Measurements from ENCODE around the gene ZFP36L2. TPM values are rescaled to one million over a fixed set of nuclear protein-coding genes. Genes with fewer than 3 reads are reported as not detected.

ZFP36L2 gene
- total RNA-seq, 1 donor: 144 TPM

- Histone ChIP-seq H3K27me3 (ENCODE audit: insufficient read depth, low read length) (no peaks in the 10 kb centered on the region), H3K9me3 (ENCODE audit: low read depth, low read length) (no peaks in the 10 kb centered on the region), H3K4me1 (ENCODE audit: insufficient read depth, low read length) (peaks cover 86% of the 10 kb centered on the region), H3K4me3 (ENCODE audit: low read length) (no peak overlapping the region)
Observed at GRCh38 chr2:43230951-43231827, 4.8 kb upstream of the ZFP36L2 start.

DNA sequence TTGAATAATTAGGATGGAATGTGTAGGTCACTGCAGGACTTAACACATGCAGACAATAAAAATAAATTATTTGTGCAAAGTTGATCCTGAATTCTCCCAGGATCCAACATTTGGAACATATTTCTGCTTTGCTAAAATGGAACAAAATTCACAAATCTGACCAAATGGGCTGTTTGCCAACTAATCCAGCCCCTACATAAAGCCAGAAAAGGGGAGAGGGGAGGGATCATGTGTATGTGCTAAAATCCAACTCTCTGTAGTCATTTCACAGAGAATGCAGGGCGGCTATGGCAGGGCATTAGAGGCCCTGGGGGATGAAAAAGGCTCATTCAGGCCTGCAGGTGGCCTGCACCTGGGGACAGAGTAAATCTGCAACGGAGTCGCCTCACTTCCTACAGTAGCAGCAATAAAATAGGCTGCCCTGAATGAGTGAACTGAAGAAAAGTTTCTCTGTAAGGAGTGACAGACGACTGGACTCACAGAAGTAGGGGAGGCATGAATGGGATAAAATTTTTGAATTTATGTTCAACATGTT is 4.0 kb upstream of the ZFP36L2 start:
- no peak overlapping the region for H3K4me3 ChIP-seq (ENCODE audit: low read length)
- H3K4me1 ChIP-seq (ENCODE audit: insufficient read depth, low read length): peaks cover 78% of the 10 kb centered on the region
- no peaks in the 10 kb centered on the region for H3K27me3 ChIP-seq (ENCODE audit: insufficient read depth, low read length)
- no peaks in the 10 kb centered on the region for H3K9me3 ChIP-seq (ENCODE audit: low read depth, low read length)

- no peaks in the 10 kb centered on the region for H3K27me3 ChIP-seq (ENCODE audit: insufficient read depth, low read length)
- no peaks in the 10 kb centered on the region for H3K9me3 ChIP-seq (ENCODE audit: low read depth, low read length)
- H3K4me3 ChIP-seq (ENCODE audit: low read length): no peak overlapping the region
- peaks cover 64% of the 10 kb centered on the region for H3K4me1 ChIP-seq (ENCODE audit: insufficient read depth, low read length)
Observed at GRCh38 chr2:43228756-43229659, 2.6 kb upstream of the ZFP36L2 start.

- no peaks in the 10 kb centered on the region for H3K27me3 ChIP-seq (ENCODE audit: insufficient read depth, low read length)
- no peak overlapping the region for H3K4me3 ChIP-seq (ENCODE audit: low read length)
- H3K9me3 ChIP-seq (ENCODE audit: low read depth, low read length): no peaks in the 10 kb centered on the region
- H3K4me1 ChIP-seq (ENCODE audit: insufficient read depth, low read length): peaks cover 57% of the 10 kb centered on the region
Observed at GRCh38 chr2:43228321-43228751, 1.9 kb upstream of the ZFP36L2 start.

- H3K4me1 ChIP-seq (ENCODE audit: insufficient read depth, low read length): peaks cover 52% of the 10 kb centered on the region
- H3K4me3 ChIP-seq (ENCODE audit: low read length): peak overlapping the region; percentile 99
- H3K9me3 ChIP-seq (ENCODE audit: low read depth, low read length): no peaks in the 10 kb centered on the region
- no peaks in the 10 kb centered on the region for H3K27me3 ChIP-seq (ENCODE audit: insufficient read depth, low read length)
Observed at GRCh38 chr2:43227830-43228281, 1.4 kb upstream of the ZFP36L2 start.

- Histone ChIP-seq H3K4me1 (ENCODE audit: insufficient read depth, low read length) (peaks cover 46% of the 10 kb centered on the region), H3K27me3 (ENCODE audit: insufficient read depth, low read length) (no peaks in the 10 kb centered on the region), H3K9me3 (ENCODE audit: low read depth, low read length) (no peaks in the 10 kb centered on the region), H3K4me3 (ENCODE audit: low read length) (peak overlapping the region; percentile 99)
Observed at GRCh38 chr2:43226955-43227829, 786 bp upstream of the ZFP36L2 start.

- H3K9me3 ChIP-seq (ENCODE audit: low read depth, low read length): no peaks in the 10 kb centered on the region
- peaks cover 46% of the 10 kb centered on the region for H3K4me1 ChIP-seq (ENCODE audit: insufficient read depth, low read length)
- H3K4me3 ChIP-seq (ENCODE audit: low read length): peak overlapping the region; percentile 99
- H3K27me3 ChIP-seq (ENCODE audit: insufficient read depth, low read length): no peaks in the 10 kb centered on the region
Observed at GRCh38 chr2:43225788-43226557, 433 bp downstream of the ZFP36L2 start.

- no peaks in the 10 kb centered on the region for H3K27me3 ChIP-seq (ENCODE audit: insufficient read depth, low read length)
- H3K9me3 ChIP-seq (ENCODE audit: low read depth, low read length): no peaks in the 10 kb centered on the region
- H3K4me1 ChIP-seq (ENCODE audit: insufficient read depth, low read length): peaks cover 47% of the 10 kb centered on the region
- peak overlapping the region; percentile 99 for H3K4me3 ChIP-seq (ENCODE audit: low read length)
Observed at GRCh38 chr2:43225093-43225787, 1.2 kb downstream of the ZFP36L2 start.

DNA sequence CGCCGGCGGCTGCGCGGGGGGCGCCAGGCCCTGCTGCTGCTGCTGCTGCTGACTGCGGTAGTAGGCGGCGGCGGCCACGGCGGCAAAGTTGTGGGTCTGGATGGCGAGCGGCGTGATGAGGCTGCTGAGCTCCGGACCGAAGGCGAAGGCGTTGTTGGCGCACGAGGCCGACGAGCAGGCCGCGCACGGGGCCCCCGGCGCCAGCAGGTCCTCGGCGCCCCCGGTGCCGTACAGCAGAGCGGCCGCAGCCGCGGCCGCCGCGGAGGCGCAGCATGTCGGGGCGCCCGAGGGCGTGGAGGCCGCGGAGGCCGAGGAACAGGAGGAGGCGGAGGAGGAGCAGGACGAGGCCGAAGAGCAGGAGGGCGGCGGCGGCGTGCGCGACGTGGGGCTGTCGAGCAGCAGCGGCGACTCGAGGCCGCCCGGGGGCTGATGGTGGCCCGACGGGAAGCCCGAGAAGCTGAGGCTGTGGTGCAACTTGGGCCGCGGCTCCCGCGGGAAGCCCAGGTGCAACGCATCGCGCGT is 1.8 kb downstream of the ZFP36L2 start:
- peak overlapping the region; percentile 99 for H3K4me3 ChIP-seq (ENCODE audit: low read length)
- H3K4me1 ChIP-seq (ENCODE audit: insufficient read depth, low read length): peaks cover 47% of the 10 kb centered on the region
- H3K27me3 ChIP-seq (ENCODE audit: insufficient read depth, low read length): no peaks in the 10 kb centered on the region

DNA sequence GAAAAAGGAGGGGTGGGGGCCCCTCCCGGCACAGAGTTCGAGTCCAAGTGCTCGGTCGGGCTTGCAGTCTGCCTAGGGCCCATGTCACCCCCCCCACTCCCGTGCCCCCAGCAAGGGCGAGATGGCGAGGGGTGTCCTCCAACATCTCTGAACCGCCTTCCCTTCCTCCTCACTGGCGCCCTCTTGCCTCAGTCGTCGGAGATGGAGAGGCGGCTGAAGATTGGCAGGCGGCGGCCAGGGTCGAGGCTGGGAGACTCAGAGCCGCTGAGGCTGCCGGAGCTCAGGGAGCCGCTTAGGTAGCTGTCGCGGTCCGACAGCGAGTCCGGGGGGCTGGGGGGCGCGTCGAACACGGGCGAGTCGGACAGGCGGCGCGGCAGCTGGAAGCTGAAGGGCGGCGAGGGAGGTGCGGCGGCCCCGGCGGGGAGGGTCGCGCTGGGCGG is 2.3 kb downstream of the ZFP36L2 start:
- peak overlapping the region; percentile 99 for H3K4me3 ChIP-seq (ENCODE audit: low read length)
- H3K27me3 ChIP-seq (ENCODE audit: insufficient read depth, low read length): no peaks in the 10 kb centered on the region
- no peaks in the 10 kb centered on the region for H3K9me3 ChIP-seq (ENCODE audit: low read depth, low read length)
- H3K4me1 ChIP-seq (ENCODE audit: insufficient read depth, low read length): peaks cover 45% of the 10 kb centered on the region

More for the DNA sequence above, 1.8 kb downstream of the ZFP36L2 start:
- no peaks in the 10 kb centered on the region for H3K9me3 ChIP-seq (ENCODE audit: low read depth, low read length)

GRCh38 chr2:43223521-43224001 is 2.8 kb downstream of the ZFP36L2 start:
- no peaks in the 10 kb centered on the region for H3K27me3 ChIP-seq (ENCODE audit: insufficient read depth, low read length)
- H3K4me3 ChIP-seq (ENCODE audit: low read length): peak overlapping the region; percentile 99
- H3K9me3 ChIP-seq (ENCODE audit: low read depth, low read length): no peaks in the 10 kb centered on the region
- H3K4me1 ChIP-seq (ENCODE audit: insufficient read depth, low read length): peaks cover 45% of the 10 kb centered on the region

- Histone ChIP-seq H3K4me1 (ENCODE audit: insufficient read depth, low read length) (peaks cover 45% of the 10 kb centered on the region), H3K4me3 (ENCODE audit: low read length) (peak overlapping the region; percentile 99), H3K9me3 (ENCODE audit: low read depth, low read length) (no peaks in the 10 kb centered on the region), H3K27me3 (ENCODE audit: insufficient read depth, low read length) (no peaks in the 10 kb centered on the region)
Observed at GRCh38 chr2:43222475-43223309, 3.7 kb downstream of the ZFP36L2 start.

Data from mononuclear cell (primary cell).